HAP-1 (cell line): ENCODE measurements around the gene LRIG1.

ENCODE experiments used
- DNase-seq, 2 experiments: peaks; one replicate each; pipeline ENCODE4 v3.0.0-alpha.2; 2016 to 2020; ENCODE audit warnings: low spot score in 2 of 2
- H3K27me3 ChIP-seq: fragments of 250-450 bp; sonication (Bioruptor Pico); 2 replicates; pipeline ENCODE4 v1.5.1; 2020; ENCODE audit warnings: low read depth, mild to moderate bottlenecking, moderate library complexity
- H3K36me3 ChIP-seq: fragments of 250-450 bp; sonication (Bioruptor Pico); replicated peaks from 2 replicates; pipeline ENCODE4 v1.5.1; 2020; ENCODE audit warnings: mild to moderate bottlenecking
- H3K4me1 ChIP-seq: fragments of 250-450 bp; sonication (Bioruptor Pico); 2 replicates; pipeline ENCODE4 v1.5.1; 2020; ENCODE audit warnings: mild to moderate bottlenecking
- H3K4me3 ChIP-seq: fragments of 250-450 bp; sonication (Bioruptor Pico); 2 replicates; pipeline ENCODE4 v1.5.1; 2020; ENCODE audit warnings: mild to moderate bottlenecking, moderate library complexity
- H3K9me3 ChIP-seq: fragments of 250-450 bp; sonication (Bioruptor Pico); 2 replicates; pipeline ENCODE4 v1.5.1; 2020; ENCODE audit warnings: mild to moderate bottlenecking, moderate library complexity
- in situ Hi-C: fragments of 300-500 bp; cut with MboI; formaldehyde crosslinking; loops from 3 replicates; pipeline ENCODE4 v1.14.3; 2020; ENCODE audit warnings: low sequenced_read_pairs, inconsistent platforms, mixed read lengths

Gene LRIG1

DNA sequence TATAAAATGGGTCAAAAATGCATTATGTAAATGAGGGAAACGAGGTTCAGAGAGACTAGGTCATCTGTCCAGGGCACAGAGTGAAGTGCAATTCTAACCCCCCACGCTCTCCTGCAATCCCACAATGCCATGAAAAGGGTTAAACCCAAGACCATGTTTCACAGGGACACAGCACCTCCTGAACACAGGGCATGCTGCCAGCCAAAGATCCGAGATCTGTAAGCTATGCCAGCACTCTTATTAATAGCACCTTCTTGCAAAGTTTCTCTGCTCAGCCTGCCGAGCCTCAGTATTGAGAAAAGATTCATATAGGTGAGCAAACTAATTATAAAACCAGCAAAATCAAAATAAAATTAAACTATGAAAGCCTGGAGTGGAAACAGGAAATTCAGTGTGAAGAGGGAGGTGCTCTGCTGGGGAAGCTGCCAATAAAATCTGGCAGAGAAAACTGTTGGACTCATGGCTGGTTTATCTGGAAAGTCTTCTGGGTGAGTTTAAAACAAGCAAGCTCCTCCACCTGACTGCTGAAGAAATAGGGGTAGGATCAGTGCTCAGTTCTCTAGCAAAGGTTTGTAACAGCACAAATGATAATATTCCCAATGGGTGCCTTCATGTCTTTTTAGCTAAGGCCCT lies 50.3 kb downstream of the LRIG1 start:
- Histone ChIP-seq H3K9me3 (no peaks in the 10 kb centered on the region), H3K4me3 (no peak overlapping the region), H3K27me3 (no peaks in the 10 kb centered on the region), H3K4me1 (no peaks in the 10 kb centered on the region), H3K36me3 (no peaks in the 10 kb centered on the region)
- no peak for DNase-seq
- in situ Hi-C loops = no loop called here

DNA sequence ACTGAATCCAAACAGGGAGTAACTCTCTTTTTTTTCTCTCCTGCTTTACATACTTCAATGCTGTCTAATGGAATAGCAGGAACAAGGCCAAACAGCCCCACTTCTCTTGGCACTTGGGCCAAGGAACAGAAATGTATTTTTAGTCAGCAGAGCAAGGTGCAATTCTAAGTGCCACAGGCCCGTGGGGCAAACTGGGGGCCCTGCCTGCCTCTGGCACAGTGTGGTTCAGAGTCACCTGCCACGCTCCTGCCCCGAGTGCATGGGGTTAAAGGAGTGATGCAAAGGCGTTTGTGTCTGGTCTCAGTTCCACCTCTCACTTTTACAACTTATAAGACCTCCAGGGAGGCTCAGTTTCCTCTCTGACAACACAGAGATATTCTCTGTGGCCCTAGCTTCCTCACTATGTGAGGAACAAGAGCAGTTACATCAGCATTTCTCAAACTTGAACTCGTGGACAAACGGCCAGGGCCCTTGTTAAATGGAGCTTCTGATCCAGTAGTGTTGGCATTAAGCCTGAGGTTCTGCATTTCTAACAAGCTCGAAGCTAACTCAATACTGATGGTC lies 51.3 kb downstream of the LRIG1 start:
- in situ Hi-C loops = no loop called here
- Histone ChIP-seq H3K36me3 (no peaks in the 10 kb centered on the region), H3K4me3 (no peak overlapping the region), H3K27me3 (no peaks in the 10 kb centered on the region), H3K9me3 (no peaks in the 10 kb centered on the region), H3K4me1 (no peaks in the 10 kb centered on the region)
- DNase-seq = no peak

DNA sequence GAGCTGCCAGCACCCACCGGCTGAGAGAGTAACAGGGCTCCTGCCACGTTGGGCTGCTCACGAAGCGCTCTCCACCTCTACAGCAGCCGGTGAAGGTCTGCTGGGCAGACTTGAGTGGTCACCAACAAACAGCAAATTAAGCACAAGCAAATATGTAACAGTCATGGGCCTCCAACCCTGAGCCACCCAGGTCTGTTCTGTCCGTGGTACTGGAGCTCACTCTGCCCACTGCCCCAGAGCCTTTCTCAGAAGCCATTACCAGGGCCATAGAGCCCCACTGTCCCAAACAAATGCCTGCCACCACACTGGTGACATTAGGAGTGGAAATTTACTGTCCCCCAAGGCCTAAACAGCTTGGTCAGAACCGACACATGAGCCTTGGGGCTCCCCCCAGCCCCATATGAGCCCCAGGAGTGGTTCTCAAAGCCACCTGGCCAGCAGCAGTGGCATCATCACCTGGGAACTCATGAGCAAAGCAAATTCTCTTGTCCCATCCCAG lies 56.6 kb downstream of the LRIG1 start:
- Histone ChIP-seq H3K9me3 (no peaks in the 10 kb centered on the region), H3K4me3 (no peak overlapping the region), H3K4me1 (peaks cover 3% of the 10 kb centered on the region; the same call in 1 of the 2 replicates), H3K36me3 (no peaks in the 10 kb centered on the region), H3K27me3 (no peaks in the 10 kb centered on the region)
- in situ Hi-C loops = no loop called here
- DNase-seq = no peak

DNA sequence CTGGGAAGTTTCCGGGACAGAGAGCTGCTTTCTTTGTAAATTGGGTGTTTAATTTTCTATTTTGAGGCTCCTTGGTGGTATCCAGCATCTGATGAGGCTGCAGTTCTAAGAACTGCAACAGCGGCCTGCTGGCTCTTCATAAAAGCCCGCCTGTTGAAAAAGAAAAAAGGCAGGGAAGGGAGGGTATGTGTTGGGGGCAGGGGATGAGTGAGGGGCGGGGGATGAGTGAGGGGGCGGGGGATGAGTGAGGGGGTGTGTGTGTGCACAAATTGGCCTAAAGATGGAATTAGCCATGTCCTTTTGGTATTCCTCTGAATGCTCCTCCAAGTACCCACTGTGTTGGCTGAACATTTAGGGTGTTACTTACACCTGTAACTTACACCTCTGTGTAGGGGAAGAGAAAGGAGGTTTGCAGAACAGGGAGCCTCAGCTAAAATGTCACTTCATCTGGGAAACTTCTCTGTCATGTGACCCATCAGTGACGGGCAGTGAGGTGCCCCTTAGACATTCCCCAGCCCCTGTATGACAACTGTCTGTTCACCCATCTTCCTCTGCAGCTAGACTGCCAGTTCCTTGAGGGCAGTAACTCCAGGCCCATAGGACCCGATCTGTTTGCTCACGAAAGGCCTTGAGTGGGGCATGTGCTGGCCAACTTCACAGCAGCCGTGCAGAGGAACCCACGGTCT lies 57.6 kb downstream of the LRIG1 start:
- in situ Hi-C loops = no loop called here
- no peak for DNase-seq
- Histone ChIP-seq H3K9me3 (no peaks in the 10 kb centered on the region), H3K27me3 (no peaks in the 10 kb centered on the region), H3K4me3 (no peak overlapping the region), H3K36me3 (no peaks in the 10 kb centered on the region), H3K4me1 (peaks cover 3% of the 10 kb centered on the region; the same call in 1 of the 2 replicates)

DNA sequence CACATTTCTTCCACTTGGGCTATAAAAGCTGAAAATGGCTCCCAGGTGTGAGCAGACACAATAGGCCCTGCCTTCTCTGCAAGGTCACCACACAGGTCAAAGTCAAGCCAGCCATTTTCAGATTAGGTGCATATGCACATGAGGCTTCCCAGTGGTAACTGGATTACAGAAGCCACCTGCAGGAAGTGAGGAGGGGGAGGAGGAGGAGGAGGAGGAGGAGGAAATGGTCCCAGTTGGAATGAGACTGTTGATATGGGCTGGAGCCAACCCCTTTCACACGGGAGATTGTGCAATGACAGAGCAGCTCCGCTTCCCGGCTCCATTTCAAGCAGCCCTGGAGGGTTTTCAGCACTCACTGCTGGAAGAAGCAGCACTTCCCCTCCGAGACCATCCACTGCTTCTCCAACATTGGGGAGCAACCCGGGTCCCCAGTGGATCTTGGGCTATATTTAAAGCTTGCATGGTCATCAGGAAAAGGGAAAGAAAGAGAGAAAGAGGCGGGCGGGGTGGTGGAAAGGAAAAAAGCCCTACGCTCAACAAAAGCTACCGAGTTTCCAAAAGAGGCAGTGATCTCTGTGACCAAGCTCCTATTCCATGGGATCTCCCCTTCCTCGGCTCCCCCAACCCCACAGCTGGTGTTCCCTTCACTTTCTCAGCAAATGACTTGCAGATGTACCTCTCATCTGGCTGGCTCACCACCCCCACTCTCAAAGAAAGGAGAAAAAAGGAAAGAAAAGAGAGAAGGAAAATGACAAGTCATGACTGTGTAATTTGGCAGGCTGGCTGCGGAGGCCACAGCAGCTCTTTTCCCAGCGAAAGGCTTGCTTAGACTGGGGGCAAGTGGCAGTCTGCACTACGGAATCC lies 58.3 kb downstream of the LRIG1 start:
- no peak for DNase-seq
- H3K27me3 ChIP-seq = no peaks in the 10 kb centered on the region
- H3K9me3 ChIP-seq = no peaks in the 10 kb centered on the region
- no peak overlapping the region for H3K4me3 ChIP-seq
- in situ Hi-C loops = no loop called here
- no peaks in the 10 kb centered on the region for H3K36me3 ChIP-seq
- H3K4me1 ChIP-seq = peaks cover 3% of the 10 kb centered on the region; the same call in 1 of the 2 replicates

DNA sequence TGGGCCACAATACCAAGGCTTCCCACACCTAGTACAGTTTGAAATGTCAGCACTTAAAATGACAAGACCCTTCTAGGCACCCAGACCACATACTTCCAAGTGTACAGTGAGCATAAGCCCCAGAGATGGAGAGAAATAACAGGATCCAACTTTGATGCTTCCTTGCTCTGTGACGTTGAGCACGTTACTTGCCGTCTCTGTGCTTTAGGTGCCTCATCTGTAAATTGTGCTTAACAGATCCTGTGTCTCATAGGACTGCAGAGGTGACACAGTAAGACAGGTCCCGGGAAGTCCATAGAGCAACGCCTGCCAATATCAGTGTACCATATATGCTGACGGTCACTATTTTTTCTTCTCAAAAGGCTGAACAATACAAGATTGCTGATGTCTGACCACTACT lies 59.1 kb downstream of the LRIG1 start:
- no peaks in the 10 kb centered on the region for H3K36me3 ChIP-seq
- H3K4me1 ChIP-seq = peaks cover 3% of the 10 kb centered on the region; the same call in 1 of the 2 replicates
- H3K9me3 ChIP-seq = no peaks in the 10 kb centered on the region
- no peak overlapping the region for H3K4me3 ChIP-seq
- in situ Hi-C loops = no loop called here
- DNase-seq = no peak
- H3K27me3 ChIP-seq = no peaks in the 10 kb centered on the region

DNA sequence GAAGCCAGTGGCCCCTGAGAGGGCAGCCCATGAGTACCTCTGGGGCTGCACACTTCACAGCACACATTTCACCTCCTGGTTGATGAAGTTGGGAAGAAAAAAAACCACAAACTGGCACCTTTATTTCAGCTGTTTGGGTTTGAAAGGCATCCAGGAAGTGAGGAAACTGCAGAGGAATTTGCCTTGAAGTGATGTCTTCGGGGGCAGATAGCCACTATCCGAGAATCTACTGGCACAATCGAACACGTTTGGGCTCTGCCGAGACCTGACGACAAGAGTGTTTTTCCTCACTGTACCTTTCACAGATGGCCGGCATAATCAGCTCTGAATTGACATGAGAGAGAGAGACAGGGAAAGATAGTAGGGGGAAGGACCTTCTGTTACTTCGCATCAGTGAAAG lies 59.7 kb downstream of the LRIG1 start:
- Histone ChIP-seq H3K4me1 (peaks cover 3% of the 10 kb centered on the region; the same call in 1 of the 2 replicates), H3K9me3 (no peaks in the 10 kb centered on the region), H3K4me3 (no peak overlapping the region), H3K27me3 (no peaks in the 10 kb centered on the region), H3K36me3 (no peaks in the 10 kb centered on the region)
- in situ Hi-C loops = no loop called here
- no peak for DNase-seq

DNA sequence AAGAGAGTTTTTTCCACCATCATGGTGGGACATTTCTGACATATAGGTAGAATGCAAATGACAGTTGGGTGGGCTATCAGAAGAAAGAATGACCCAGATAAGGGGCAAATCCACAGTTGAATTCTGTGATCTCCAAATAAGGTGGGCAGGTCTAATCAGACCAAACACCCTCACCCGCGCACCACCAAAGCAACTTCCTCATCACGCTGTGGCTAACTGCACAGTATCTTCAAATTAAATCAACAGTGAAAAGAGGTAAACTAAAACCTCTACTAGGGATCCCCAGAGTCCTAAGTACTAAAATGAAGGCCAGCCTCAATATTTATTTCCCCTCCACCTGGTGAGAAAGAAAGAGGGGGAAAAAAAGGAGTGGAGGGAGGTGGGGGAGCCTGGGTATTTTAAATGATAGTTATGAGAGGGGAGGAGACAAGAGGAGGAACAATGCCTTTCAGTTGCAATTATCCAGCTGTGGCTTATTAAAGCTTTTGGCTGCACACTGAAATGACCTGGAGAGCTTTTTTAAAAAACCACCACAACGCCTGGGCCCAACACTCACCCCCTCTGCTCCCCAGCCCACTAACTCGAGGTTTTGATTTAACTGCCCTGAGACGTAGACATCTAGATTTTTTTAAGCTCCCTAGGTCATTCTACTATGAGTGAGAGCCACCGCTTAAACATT lies 61.0 kb downstream of the LRIG1 start:
- Histone ChIP-seq H3K4me3 (no peak overlapping the region), H3K36me3 (no peaks in the 10 kb centered on the region), H3K9me3 (no peaks in the 10 kb centered on the region), H3K4me1 (peaks cover 3% of the 10 kb centered on the region; the same call in 1 of the 2 replicates), H3K27me3 (no peaks in the 10 kb centered on the region)
- DNase-seq = no peak
- in situ Hi-C loops = no loop called here

DNA sequence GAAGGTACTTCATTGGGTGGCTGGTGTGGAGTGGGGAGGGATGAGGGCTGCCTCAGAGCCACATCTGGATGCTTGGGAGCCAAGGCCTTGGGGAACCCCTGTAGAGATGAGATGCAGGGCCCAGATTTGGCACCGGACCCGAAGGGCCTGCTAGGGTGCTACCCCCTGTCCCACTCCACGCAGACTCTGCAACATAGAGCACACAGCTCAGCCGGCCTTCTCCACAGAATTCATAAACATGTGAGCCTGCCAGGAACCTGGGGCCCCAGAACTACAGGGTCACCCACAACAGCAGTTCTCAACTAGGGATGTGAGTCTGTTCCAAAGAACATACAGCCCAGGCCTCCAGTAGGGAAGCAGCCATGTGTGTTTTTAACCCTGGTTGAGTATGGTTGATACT lies 62.8 kb downstream of the LRIG1 start:
- in situ Hi-C loops = no loop called here
- Histone ChIP-seq H3K27me3 (no peaks in the 10 kb centered on the region), H3K4me3 (no peak overlapping the region), H3K9me3 (no peaks in the 10 kb centered on the region), H3K36me3 (no peaks in the 10 kb centered on the region), H3K4me1 (peaks cover 3% of the 10 kb centered on the region; the same call in 1 of the 2 replicates)
- no peak for DNase-seq

DNA sequence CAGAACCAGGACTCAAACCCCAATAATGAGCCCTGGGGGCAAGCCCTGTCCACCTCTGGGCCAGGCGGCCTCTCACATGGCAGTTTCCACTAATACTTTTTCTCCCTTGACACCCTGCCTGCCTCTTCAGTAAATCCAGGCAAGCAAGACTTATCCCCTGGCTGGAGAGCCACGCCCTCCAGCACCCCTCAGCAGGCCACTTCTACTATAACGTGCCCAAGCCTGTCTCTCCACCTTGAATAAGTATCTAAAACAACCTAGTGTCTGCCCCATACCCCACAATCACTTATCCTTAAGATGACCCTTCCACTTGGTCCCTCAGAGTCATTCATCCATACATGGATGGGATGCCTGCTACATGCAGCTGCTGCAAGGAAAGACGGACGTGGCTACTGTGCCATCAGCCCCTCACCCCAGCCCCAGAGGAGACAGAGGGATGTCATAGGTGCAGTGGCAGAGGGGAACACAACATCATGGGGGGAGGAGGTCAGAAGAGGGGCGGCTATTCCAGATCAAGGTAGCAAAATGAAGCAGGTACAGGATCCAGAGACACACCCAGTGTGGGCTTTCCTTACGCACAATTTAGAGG lies 63.4 kb downstream of the LRIG1 start:
- no peaks in the 10 kb centered on the region for H3K27me3 ChIP-seq
- H3K9me3 ChIP-seq = no peaks in the 10 kb centered on the region
- H3K4me1 ChIP-seq = no peaks in the 10 kb centered on the region; the same call in 1 of the 2 replicates
- no peak for DNase-seq
- H3K36me3 ChIP-seq = no peaks in the 10 kb centered on the region
- in situ Hi-C loops = no loop called here
- H3K4me3 ChIP-seq = no peak overlapping the region

DNA sequence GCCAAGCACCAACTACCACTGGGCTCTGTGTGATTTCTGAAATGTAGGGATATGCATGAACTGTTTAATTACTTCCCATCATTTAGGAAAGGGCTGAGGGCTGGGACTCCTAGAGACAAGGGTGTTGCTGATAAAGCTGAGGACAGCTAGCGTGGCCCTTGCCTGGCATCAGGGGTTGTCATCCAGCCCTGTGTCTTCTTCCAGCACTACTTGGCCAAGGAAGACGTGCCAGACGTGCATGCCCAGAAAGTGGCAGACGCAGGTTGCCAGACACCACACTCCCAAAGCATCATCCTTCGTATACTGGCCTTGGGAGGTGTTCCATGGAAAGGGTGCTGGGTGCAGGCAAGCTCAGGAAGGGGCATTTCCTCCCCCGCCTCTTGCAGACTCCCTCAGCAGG lies 64.8 kb downstream of the LRIG1 start:
- no peaks in the 10 kb centered on the region for H3K9me3 ChIP-seq
- no peaks in the 10 kb centered on the region for H3K36me3 ChIP-seq
- in situ Hi-C loops = no loop called here
- no peaks in the 10 kb centered on the region for H3K4me1 ChIP-seq
- no peaks in the 10 kb centered on the region for H3K27me3 ChIP-seq
- no peak overlapping the region for H3K4me3 ChIP-seq
- DNase-seq = no peak

DNA sequence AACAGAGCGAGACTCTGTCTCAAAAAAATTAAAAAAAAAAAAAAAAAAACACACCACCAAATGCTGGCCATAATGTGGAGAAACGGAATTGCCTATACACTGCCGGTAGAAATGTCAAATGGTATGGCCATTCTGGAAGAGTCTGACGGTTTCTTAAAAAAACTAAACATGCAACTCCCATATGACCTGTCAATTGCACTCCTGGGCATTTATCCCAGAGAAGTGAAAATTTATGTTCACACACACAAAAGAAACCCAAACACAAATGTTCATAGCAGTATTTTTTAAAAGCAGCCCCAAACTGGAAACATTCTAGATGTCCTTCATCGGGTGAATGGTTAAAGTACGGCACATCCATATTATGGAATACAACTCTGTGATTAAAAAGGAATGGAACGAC lies 66.1 kb downstream of the LRIG1 start:
- H3K4me1 ChIP-seq = no peaks in the 10 kb centered on the region
- no peak for DNase-seq
- H3K9me3 ChIP-seq = no peaks in the 10 kb centered on the region
- H3K27me3 ChIP-seq = no peaks in the 10 kb centered on the region
- H3K36me3 ChIP-seq = no peaks in the 10 kb centered on the region
- in situ Hi-C loops = no loop called here
- H3K4me3 ChIP-seq = no peak overlapping the region

DNA sequence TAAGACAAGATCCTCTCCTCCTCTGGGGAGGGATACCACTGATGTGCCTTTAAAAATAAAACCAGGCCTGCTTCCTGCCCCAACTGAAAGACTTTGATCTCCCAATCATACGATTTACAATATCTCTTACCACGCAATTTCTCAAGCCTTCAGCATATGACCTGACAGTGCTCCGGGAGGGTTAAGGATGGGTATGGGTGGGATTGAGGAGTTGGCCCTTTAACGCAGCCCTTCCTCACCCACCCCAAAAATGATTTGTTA lies 67.4 kb downstream of the LRIG1 start:
- Histone ChIP-seq H3K27me3 (no peaks in the 10 kb centered on the region), H3K4me1 (no peaks in the 10 kb centered on the region), H3K4me3 (no peak overlapping the region), H3K36me3 (no peaks in the 10 kb centered on the region), H3K9me3 (no peaks in the 10 kb centered on the region)
- no peak for DNase-seq
- in situ Hi-C loops = no loop called here
